ENCODE results near the gene VPREB1.
"Not testable (repeated sequence)": the region's sequence is repeated elsewhere in the genome, so short reads cannot be mapped to it uniquely, and the experiment has no call there.

The VPREB1 gene

DNA sequence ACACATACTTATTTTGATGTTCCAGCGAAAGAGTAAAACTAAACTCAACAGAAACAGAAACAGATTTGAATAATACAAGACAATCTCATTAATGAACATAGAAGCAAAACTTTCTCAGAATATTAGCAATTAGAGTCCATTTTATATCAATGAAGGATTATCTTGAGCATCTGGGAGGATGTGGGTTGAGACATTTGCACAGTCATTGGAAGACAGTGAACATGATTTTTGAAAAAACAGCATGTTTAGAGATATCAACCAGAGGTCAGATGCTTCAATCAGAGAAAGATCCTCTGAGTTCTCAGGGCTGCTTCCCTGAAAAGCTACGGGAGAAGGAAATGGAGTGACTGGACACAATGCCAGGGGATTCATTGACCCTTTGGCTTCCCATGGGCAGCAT, 35.9 kb upstream of the VPREB1 start:
- no peaks in the 10 kb centered on the region for H3K9me3 ChIP-seq (ENCODE audit: control insufficient read depth, low read length)
- H3K27ac ChIP-seq = no peak overlapping the region
- H3K4me2 ChIP-seq (ENCODE audit: low read length) = no peak overlapping the region
- no peak overlapping the region for H2AFZ ChIP-seq
- TF ChIP-seq, protein P1, sequence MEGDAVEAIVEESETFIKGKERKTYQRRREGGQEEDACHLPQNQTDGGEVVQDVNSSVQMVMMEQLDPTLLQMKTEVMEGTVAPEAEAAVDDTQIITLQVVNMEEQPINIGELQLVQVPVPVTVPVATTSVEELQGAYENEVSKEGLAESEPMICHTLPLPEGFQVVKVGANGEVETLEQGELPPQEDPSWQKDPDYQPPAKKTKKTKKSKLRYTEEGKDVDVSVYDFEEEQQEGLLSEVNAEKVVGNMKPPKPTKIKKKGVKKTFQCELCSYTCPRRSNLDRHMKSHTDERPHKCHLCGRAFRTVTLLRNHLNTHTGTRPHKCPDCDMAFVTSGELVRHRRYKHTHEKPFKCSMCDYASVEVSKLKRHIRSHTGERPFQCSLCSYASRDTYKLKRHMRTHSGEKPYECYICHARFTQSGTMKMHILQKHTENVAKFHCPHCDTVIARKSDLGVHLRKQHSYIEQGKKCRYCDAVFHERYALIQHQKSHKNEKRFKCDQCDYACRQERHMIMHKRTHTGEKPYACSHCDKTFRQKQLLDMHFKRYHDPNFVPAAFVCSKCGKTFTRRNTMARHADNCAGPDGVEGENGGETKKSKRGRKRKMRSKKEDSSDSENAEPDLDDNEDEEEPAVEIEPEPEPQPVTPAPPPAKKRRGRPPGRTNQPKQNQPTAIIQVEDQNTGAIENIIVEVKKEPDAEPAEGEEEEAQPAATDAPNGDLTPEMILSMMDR (IDR thresholded peaks at IDR 0.05) = no peak
- H3K4me3 ChIP-seq (ENCODE audit: low read depth, low read length) = no peak overlapping the region
- H3K9ac ChIP-seq = no peak overlapping the region
- H3K36me3 ChIP-seq (ENCODE audit: control insufficient read depth, insufficient read depth, low read length) = no peaks in the 10 kb centered on the region
- H3K27me3 ChIP-seq (ENCODE audit: control insufficient read depth, insufficient read depth, low read length) = no peaks in the 10 kb centered on the region
- H3K4me1 ChIP-seq = peaks cover 6% of the 10 kb centered on the region
- no peaks in the 10 kb centered on the region for H3K79me2 ChIP-seq

DNA sequence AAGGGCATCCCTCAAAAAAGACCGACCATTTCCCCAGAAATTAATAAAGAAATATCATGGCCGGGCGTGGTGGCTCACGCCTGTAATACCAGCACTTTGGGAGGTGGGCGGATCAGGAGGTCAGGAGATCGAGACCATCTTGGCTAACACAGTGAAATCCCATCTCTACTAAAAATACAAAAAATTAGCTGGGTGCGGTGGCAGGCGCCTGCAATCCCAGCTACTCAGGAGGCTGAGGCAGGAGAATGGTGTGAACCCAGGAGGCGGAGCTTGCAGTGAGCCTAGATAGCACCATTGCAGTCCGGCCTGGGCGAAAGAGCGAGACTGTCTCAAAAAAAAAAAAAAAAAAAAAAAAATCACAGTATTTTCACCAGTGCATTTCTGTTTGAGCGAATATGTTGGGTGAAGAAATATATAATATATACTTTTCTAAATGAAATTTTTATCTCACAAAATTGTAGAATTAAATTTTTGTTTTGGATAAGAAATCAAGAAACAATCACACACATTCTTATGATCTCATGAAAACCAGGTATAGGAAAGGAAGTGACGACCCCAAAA, 35.4 kb upstream of the VPREB1 start:
- not testable (repeated sequence) for H3K9me3 ChIP-seq (ENCODE audit: control insufficient read depth, low read length); H3K4me3 ChIP-seq (ENCODE audit: low read depth, low read length); H3K79me2 ChIP-seq; H3K27me3 ChIP-seq (ENCODE audit: control insufficient read depth, insufficient read depth, low read length); H3K36me3 ChIP-seq (ENCODE audit: control insufficient read depth, insufficient read depth, low read length); H3K27ac ChIP-seq; H3K9ac ChIP-seq; H2AFZ ChIP-seq; H3K4me2 ChIP-seq (ENCODE audit: low read length); H3K4me1 ChIP-seq

DNA sequence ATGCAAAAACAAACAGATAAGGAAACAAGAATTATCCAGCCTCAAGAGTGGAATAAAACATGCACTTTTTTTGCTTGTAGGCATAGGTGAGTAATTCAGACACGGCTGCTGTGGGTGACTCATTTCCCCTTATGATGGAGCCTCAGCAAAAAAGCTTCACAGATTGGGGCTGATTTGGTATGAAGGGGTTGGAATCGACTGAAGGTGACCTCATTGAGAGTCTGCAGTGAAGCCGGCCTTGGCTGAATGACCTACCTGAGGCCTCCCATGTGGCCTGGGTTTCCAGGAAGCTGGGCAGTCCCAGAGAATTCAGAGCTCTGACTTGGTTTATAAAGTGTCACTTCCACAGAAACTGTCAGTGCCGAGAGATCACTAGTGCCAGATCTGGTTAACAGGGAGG, 34.2 kb upstream of the VPREB1 start:
- Histone ChIP-seq H3K9me3 (ENCODE audit: control insufficient read depth, low read length) (no peaks in the 10 kb centered on the region), H3K9ac (no peak overlapping the region), H3K36me3 (ENCODE audit: control insufficient read depth, insufficient read depth, low read length) (no peaks in the 10 kb centered on the region), H3K79me2 (no peaks in the 10 kb centered on the region), H2AFZ (no peak overlapping the region), H3K4me2 (ENCODE audit: low read length) (no peak overlapping the region), H3K4me3 (ENCODE audit: low read depth, low read length) (no peak overlapping the region), H3K27me3 (ENCODE audit: control insufficient read depth, insufficient read depth, low read length) (no peaks in the 10 kb centered on the region), H3K27ac (no peak overlapping the region), H3K4me1 (peaks cover 6% of the 10 kb centered on the region)
- TF ChIP-seq, protein P1 (IDR thresholded peaks at IDR 0.05) = no peak

DNA sequence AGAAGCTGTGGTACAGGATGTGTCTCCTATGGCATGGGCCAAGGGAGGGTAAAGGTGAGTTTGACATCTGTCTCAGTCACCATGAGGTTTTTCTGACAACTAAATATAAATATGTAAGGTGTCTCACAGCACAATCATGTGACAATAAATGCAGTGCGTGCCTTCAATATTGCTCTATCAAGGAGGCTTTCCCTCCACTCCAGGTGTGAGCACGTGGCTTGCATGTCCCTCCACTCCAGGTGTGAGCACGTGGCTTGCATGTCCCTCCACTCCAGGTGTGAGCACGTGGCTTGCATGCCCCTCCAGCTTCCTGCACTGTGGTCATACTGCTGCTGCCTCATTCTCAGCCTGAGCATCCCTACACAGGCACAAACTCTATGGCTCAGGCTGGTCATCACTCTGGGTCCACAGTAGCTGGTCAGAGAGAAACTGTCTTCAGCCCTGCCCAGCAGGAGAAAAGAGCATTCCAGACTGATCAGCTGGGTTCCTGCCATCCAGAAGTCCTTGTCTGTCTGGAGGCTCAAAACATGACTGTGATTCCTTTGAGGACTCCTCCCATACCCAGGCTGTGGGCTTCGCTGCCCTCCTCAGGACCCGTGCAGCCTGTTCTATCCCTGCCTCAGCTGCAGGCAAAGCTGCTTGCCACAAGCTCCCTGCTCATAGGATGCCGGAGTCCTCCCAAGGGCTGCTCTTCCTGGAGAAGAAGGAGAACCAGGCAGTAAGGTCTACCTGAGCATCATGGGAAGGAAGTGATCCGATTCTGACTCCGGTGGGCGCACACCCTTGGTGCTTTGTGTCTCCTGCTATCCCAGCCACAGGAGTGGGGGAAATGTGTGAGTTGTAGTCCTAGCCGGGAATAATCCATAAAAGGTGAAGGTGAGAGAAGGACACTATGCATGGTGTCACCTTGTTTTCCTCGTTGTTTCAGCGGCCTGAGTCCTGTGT, 33.4 kb upstream of the VPREB1 start:
- Histone ChIP-seq H3K9me3 (ENCODE audit: control insufficient read depth, low read length) (no peaks in the 10 kb centered on the region), H3K4me3 (ENCODE audit: low read depth, low read length) (no peak overlapping the region), H3K4me1 (peaks cover 6% of the 10 kb centered on the region), H3K79me2 (no peaks in the 10 kb centered on the region), H3K36me3 (ENCODE audit: control insufficient read depth, insufficient read depth, low read length) (no peaks in the 10 kb centered on the region), H3K4me2 (ENCODE audit: low read length) (no peak overlapping the region), H2AFZ (no peak overlapping the region), H3K27ac (no peak overlapping the region), H3K9ac (no peak overlapping the region), H3K27me3 (ENCODE audit: control insufficient read depth, insufficient read depth, low read length) (no peaks in the 10 kb centered on the region)
- TF ChIP-seq, protein P1 (IDR thresholded peaks at IDR 0.05) = no peak

DNA sequence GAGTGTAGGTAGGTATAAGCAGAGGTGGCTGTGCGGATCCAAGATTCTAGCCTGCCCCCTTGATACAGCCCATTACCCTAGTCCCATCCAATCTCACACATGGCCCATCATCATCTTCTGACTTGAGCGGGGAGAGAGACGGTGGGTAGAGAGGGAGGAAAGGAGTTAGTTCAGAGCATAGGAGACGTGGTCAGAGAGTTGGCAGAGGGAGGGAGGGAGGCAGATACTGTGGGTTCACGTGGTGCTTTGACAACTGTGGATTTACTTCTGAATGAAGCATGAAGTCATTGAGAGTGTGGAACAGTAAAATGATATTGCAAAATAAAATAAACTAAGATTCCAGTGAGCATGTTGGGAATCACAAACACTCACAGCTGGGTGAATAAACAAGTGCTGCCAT, 31.4 kb upstream of the VPREB1 start:
- H3K36me3 ChIP-seq (ENCODE audit: control insufficient read depth, insufficient read depth, low read length) = no peaks in the 10 kb centered on the region
- H3K9ac ChIP-seq = no peak overlapping the region
- no peak overlapping the region for H3K4me2 ChIP-seq (ENCODE audit: low read length)
- H3K9me3 ChIP-seq (ENCODE audit: control insufficient read depth, low read length) = no peaks in the 10 kb centered on the region
- no peaks in the 10 kb centered on the region for H3K27me3 ChIP-seq (ENCODE audit: control insufficient read depth, insufficient read depth, low read length)
- H3K4me3 ChIP-seq (ENCODE audit: low read depth, low read length) = no peak overlapping the region
- TF ChIP-seq, protein P1 (IDR thresholded peaks at IDR 0.05) = no peak
- no peak overlapping the region for H2AFZ ChIP-seq
- H3K79me2 ChIP-seq = no peaks in the 10 kb centered on the region
- H3K4me1 ChIP-seq = no peaks in the 10 kb centered on the region
- no peak overlapping the region for H3K27ac ChIP-seq
